Retinal pigment epithelial cell (primary cell): ENCODE measurements around the gene OR9A2.

ENCODE experiments used
- DNase-seq: peaks from one replicate; pipeline ENCODE4 v3.0.0-alpha.2; 2010; ENCODE audit warnings: low read depth
- H3K4me3 ChIP-seq: 2 replicates; pipeline ENCODE4 v1.5.1; 2011; ENCODE audit warnings: mild to moderate bottlenecking, low read length, control low read depth, moderate library complexity
- CTCF ChIP-seq: conservative IDR thresholded peaks from 2 replicates; pipeline ENCODE4 v1.5.1; 2011; ENCODE audit warnings: low read depth, low read length, control low read depth, inconsistent platforms

OR9A2 gene

GRCh38 chr7:143025371-143025770 is 1.6 kb downstream of the OR9A2 start:
- H3K4me3 ChIP-seq, result no peak overlapping the region
- no peak for TF ChIP-seq CTCF
- DNase-seq, result no peak

GRCh38 chr7:143023047-143023446 is 3.9 kb downstream of the OR9A2 start:
- TF ChIP-seq CTCF, result no peak
- no peak for DNase-seq
- H3K4me3 ChIP-seq, result no peak overlapping the region

- TF ChIP-seq CTCF, result no peak
- H3K4me3 ChIP-seq, result no peak overlapping the region
- no peak for DNase-seq
These were observed 8.0 kb downstream of the OR9A2 start for GRCh38 chr7:143018931-143019330.

GRCh38 chr7:143016996-143017395 is 9.9 kb downstream of the OR9A2 start:
- DNase-seq, result no peak
- H3K4me3 ChIP-seq, result no peak overlapping the region
- no peak for TF ChIP-seq CTCF

- no peak overlapping the region for H3K4me3 ChIP-seq
- no peak for TF ChIP-seq CTCF
- no peak for DNase-seq
These were observed 10.9 kb downstream of the OR9A2 start for GRCh38 chr7:143015926-143016490.

GRCh38 chr7:143015084-143015483 is 11.8 kb downstream of the OR9A2 start:
- no peak for TF ChIP-seq CTCF
- H3K4me3 ChIP-seq, result no peak overlapping the region
- DNase-seq, result no peak

GRCh38 chr7:143013893-143014292 is 13.0 kb downstream of the OR9A2 start:
- TF ChIP-seq CTCF, result no peak
- DNase-seq, result peak; percentile 34
- H3K4me3 ChIP-seq, result no peak overlapping the region
